ENCODE measurements around the gene TFF3. TPM values are rescaled to one million over a fixed set of nuclear protein-coding genes. Genes with fewer than 3 reads are reported as not detected.

The TFF3 gene
- total RNA-seq, 1 experiment from 2014 or later, result not detected

DNA sequence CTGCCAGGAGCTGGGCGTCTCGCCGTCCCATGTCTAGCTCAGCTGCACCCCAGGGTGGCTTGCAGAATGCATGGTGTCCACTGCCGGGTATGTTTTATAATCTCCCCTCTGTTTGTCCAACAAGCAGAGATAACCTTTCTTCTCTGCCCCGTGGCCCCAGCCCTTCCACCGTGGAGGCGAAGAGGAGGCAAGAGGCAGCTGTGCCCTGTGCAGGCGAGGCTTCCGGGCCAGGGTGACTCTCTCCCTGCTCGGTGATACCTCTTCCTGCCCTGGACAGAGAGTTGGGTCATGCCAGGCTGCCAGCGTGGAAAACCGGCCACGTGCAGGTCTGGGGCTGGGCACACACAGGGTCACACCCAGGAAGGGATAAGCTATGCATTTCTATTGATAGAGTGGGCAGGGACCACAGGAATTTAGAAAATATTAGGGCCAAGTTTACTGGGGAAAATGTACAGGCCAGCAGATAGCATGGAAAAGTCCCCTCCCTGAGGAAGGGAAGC, 35.8 kb upstream of the TFF3 start, which contains the start of gene TFF2:
Gene TFF2 (minus strand): TSS at position 68 of the 500 bp plus-strand sequence. CDS start 37 bp downstream, at position 31.
- Histone ChIP-seq H3K36me3 (ENCODE audit: low read depth) (no peaks in the 10 kb centered on the region), H3K4me2 (peak within 1 kb of the TSS; percentile 21; the same call in 1 of the 2 replicates), H3K9me3 (ENCODE audit: insufficient read depth, low read depth) (no peaks in the 10 kb centered on the region), H2AFZ (no peak within 1 kb of the TSS), H3K27ac (peak within 1 kb of the TSS; percentile 53), H3K4me3 (no peak within 1 kb of the TSS), H3K4me1 (replicated peaks; ENCODE audit: insufficient read depth) (peaks cover 10% of the 10 kb centered on the region; the same call in 1 of the 2 replicates), H3K27me3 (ENCODE audit: insufficient read depth, low read depth) (no peaks in the 10 kb centered on the region), H3K79me2 (ENCODE audit: low read depth) (no peaks in the 10 kb centered on the region), H4K20me1 (ENCODE audit: insufficient read depth) (no peaks in the 10 kb centered on the region), H3K9me2 (ENCODE audit: insufficient read depth) (no peaks in the 10 kb centered on the region), H3F3A (ENCODE audit: insufficient read depth, low read depth) (no peaks in the 10 kb centered on the region)
- no TSS peak for BruUV-seq (replicated peaks)
- POLR2A ChIA-PET (ENCODE audit: unreplicated experiment), result no interaction called here
- DNase-seq, result peak; percentile 49 to 67
- TF ChIP-seq, protein P1, sequence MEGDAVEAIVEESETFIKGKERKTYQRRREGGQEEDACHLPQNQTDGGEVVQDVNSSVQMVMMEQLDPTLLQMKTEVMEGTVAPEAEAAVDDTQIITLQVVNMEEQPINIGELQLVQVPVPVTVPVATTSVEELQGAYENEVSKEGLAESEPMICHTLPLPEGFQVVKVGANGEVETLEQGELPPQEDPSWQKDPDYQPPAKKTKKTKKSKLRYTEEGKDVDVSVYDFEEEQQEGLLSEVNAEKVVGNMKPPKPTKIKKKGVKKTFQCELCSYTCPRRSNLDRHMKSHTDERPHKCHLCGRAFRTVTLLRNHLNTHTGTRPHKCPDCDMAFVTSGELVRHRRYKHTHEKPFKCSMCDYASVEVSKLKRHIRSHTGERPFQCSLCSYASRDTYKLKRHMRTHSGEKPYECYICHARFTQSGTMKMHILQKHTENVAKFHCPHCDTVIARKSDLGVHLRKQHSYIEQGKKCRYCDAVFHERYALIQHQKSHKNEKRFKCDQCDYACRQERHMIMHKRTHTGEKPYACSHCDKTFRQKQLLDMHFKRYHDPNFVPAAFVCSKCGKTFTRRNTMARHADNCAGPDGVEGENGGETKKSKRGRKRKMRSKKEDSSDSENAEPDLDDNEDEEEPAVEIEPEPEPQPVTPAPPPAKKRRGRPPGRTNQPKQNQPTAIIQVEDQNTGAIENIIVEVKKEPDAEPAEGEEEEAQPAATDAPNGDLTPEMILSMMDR (conservative IDR thresholded peaks at IDR 0.05), result no peak
- no peak for TF ChIP-seq EZH2 (IDR thresholded peaks at IDR 0.05; ENCODE audit: low read depth)
- intact Hi-C loops (cut with micrococcal nuclease; ENCODE audit: unreplicated experiment), result no loop called here
- CTCF ChIA-PET, result no interaction called here

DNA sequence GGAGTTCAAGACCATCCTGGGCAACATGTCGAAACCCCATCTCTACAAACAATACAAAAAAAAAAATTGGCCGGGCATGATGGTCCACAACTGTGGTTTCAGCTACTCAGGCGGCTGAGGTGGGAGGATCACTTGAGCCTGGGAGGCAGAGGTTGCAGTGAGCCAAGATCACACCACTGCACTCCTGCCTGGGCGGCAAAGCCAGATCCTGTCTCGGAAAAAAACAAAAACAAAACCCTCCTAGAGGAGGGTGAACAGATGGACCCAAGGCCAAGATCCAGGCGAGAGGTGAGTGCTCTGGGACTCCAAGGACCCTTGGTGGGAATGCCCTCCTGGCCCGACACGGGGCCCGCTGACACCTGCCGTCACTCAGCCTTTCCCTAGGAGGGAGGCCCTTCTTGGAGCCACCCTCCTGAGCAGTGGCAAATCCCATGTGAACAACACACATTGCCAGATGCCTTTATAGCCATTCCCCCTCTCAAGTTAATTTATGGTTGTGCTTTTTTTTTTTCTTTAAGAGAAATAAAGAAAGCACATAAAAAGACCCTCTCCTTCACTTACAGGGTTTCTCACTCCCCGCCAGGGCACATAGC, 35.2 kb upstream of the TFF3 start:
- intact Hi-C loops (cut with micrococcal nuclease; ENCODE audit: unreplicated experiment), result no loop called here
- no peak for DNase-seq
- Histone ChIP-seq H3K27me3 (ENCODE audit: insufficient read depth, low read depth) (no peaks in the 10 kb centered on the region), H3K27ac (peak overlapping the region; percentile 53; the same call in 1 of the 2 replicates), H3K9me2 (ENCODE audit: insufficient read depth) (no peaks in the 10 kb centered on the region), H3K36me3 (ENCODE audit: low read depth) (no peaks in the 10 kb centered on the region), H4K20me1 (ENCODE audit: insufficient read depth) (no peaks in the 10 kb centered on the region), H3K4me1 (replicated peaks; ENCODE audit: insufficient read depth) (peaks cover 10% of the 10 kb centered on the region; the same call in 1 of the 2 replicates), H3K4me3 (no peak overlapping the region), H2AFZ (no peak overlapping the region), H3K9me3 (ENCODE audit: insufficient read depth, low read depth) (no peaks in the 10 kb centered on the region), H3F3A (ENCODE audit: insufficient read depth, low read depth) (no peaks in the 10 kb centered on the region), H3K79me2 (ENCODE audit: low read depth) (no peaks in the 10 kb centered on the region), H3K4me2 (peak overlapping the region; percentile 21; the same call in 1 of the 2 replicates)
- ChIA-PET POLR2A (ENCODE audit: unreplicated experiment) (no interaction called here), CTCF (no interaction called here)
- BruUV-seq (replicated peaks), result no TSS peak
- no peak for TF ChIP-seq EZH2 (IDR thresholded peaks at IDR 0.05; ENCODE audit: low read depth)
- TF ChIP-seq, protein P1 (conservative IDR thresholded peaks at IDR 0.05), result no peak

DNA sequence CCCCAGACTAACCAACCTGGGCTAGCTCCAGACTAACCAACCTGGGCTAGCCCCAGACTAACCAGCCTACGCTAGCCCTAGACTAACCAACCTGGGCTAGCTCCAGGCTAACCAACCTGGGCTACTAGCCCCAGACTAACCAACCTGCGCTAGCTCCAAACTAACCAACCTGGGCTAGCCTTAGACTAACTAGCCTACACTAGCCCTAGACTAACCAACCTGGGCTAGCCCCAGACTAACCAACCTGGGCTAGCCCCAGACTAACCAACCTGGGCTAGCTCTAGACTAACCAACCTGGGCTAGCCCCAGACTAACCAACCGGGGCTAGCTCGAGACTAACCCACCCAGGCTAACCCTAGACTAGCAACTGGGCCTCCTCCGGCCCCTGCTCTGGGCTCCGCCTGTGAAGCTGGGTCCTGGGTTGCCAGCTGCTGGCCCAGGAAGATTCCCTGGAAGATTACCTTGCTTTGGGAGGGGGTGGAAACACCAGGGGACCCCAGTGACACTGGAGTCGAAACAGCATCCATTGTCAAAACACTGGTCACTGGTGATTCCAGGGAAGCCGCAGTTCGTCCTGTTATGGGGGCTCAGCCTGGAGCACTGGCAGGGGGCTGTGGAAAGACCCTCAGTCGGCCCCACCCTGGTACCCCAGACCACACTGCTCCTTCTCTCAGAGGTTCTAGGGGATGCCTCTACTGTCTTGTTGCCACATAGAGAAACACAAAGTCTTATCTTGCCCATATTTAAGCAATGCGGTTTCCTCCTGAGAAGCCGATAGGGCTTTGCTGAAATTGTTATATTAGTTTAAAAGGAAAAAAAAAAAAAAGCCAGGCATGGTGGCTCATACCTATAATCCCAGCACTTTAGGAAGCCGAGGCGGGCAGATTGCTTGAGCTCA, 34.5 kb upstream of the TFF3 start:
- no peak overlapping the region for H3K4me2 ChIP-seq
- H3K27ac ChIP-seq, result no peak overlapping the region
- no peaks in the 10 kb centered on the region for H3K79me2 ChIP-seq (ENCODE audit: low read depth)
- CTCF ChIA-PET, result no interaction called here
- no peaks in the 10 kb centered on the region for H4K20me1 ChIP-seq (ENCODE audit: insufficient read depth)
- H2AFZ ChIP-seq, result no peak overlapping the region
- POLR2A ChIA-PET (ENCODE audit: unreplicated experiment), result interaction anchor here (0.6 kb wide), 1 partner anchor 392 kb away, joined by 4 read pairs; no protein-coding TSS in a partner anchor
- TF ChIP-seq, protein P1 (conservative IDR thresholded peaks at IDR 0.05), result no peak
- TF ChIP-seq EZH2 (IDR thresholded peaks at IDR 0.05; ENCODE audit: low read depth), result no peak
- no TSS peak for BruUV-seq (replicated peaks)
- no peaks in the 10 kb centered on the region for H3K36me3 ChIP-seq (ENCODE audit: low read depth)
- no peaks in the 10 kb centered on the region for H3F3A ChIP-seq (ENCODE audit: insufficient read depth, low read depth)
- intact Hi-C loops (cut with micrococcal nuclease; ENCODE audit: unreplicated experiment), result no loop called here
- peaks cover 10% of the 10 kb centered on the region; the same call in 1 of the 2 replicates for H3K4me1 ChIP-seq (replicated peaks; ENCODE audit: insufficient read depth)
- DNase-seq, result no peak
- H3K27me3 ChIP-seq (ENCODE audit: insufficient read depth, low read depth), result no peaks in the 10 kb centered on the region
- H3K4me3 ChIP-seq, result no peak overlapping the region
- H3K9me2 ChIP-seq (ENCODE audit: insufficient read depth), result no peaks in the 10 kb centered on the region
- no peaks in the 10 kb centered on the region for H3K9me3 ChIP-seq (ENCODE audit: insufficient read depth, low read depth)
